GM18505 (cell line): ENCODE measurements around the gene STX8.

Experiments
- ATAC-seq: cut with Tn5 transposase; IDR thresholded peaks from one replicate; pipeline ENCODE4 v1.9.1; 2021; ENCODE audit not compliant: unreplicated experiment
- POLR2A ChIP-seq: IDR thresholded peaks from 4 replicates; pipeline ENCODE4 v1.6.1; 2011; ENCODE audit warnings: borderline replicate concordance; ENCODE audit not compliant: insufficient read depth, insufficient read length; ENCODE audit errors: extremely low read depth

The STX8 gene

GRCh38 chr17:9308069-9308468 is 267.6 kb downstream of the STX8 start:
- TF ChIP-seq POLR2A: no peak
- ATAC-seq: no peak

DNA sequence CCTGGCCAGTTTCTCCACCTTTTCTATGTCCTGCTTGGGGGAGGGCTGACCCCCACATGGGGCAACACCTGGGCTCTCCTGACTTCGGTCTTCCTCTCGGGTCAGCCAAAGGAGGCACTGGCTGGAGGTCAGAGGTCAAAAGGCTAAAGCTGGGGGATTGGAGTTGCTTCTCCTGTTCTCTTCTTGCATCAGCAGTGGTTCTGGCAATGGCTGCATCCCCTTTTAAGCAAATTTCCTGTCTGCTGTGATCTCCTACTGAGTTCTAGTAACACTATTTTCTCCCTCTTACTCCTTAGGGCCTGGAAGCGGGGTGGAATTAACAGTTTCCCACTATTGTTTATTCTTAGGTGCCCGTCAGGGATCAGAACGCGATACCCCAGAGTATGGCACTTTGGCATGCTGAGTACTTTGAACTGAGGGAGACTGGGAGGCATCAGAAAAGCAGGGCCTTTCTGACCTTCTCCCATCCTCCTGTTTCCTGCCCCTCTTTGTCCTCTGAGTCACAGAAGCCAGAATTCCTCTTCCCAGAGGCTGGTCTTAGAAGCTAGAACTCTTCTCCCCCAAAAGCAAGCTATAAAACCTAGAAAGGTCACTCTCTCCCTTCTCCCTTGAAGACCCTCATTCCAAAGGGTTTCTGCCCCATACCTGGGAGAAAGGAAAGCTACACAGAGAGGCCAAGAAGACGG is 268.2 kb downstream of the STX8 start:
- no peak for ATAC-seq
- no peak for TF ChIP-seq POLR2A

- no peak for TF ChIP-seq POLR2A
- no peak for ATAC-seq
These were observed 269.5 kb downstream of the STX8 start for GRCh38 chr17:9306086-9306485.

DNA sequence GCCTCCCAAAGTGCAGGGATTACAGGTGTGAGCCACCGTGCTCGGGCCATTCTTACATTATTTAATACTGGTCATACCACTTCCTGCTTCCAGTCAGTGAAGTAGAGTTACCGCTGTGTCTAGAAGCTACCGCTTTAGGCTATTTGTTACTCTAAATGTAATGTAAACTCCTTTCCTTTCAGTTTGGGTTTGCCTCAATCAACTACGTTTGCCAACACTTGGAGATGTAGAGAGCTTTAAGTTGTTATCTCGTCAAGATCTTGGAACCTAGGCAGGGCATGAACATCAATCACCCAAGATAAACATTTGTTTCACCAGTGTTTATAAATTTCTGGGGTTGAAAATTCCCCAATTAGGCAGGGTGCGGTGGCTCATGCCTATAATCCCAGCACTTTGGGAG is 275.9 kb downstream of the STX8 start:
- TF ChIP-seq POLR2A: no peak
- no peak for ATAC-seq

GRCh38 chr17:9298776-9299295 is 276.8 kb downstream of the STX8 start:
- no peak for TF ChIP-seq POLR2A
- no peak for ATAC-seq

DNA sequence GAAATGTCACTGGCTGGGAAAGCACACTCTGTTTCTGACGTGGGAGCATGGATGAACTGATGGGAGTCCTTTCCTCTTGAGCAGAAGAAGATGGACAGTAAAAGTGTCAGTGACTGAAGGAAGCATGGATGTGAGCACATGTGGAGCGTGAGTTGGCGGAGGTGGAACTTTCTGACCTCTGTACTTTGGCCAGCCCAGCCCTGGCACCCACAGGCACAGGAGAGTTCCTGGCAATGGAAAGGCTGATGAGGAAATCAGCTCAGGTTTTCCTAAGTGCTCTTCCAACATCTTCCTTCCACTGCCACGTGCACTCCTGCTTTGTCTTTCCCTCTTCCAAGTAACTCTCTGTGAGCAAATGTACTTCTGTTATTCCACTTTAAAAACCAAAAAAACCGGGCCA is 277.5 kb downstream of the STX8 start:
- ATAC-seq: no peak
- TF ChIP-seq POLR2A: no peak

DNA sequence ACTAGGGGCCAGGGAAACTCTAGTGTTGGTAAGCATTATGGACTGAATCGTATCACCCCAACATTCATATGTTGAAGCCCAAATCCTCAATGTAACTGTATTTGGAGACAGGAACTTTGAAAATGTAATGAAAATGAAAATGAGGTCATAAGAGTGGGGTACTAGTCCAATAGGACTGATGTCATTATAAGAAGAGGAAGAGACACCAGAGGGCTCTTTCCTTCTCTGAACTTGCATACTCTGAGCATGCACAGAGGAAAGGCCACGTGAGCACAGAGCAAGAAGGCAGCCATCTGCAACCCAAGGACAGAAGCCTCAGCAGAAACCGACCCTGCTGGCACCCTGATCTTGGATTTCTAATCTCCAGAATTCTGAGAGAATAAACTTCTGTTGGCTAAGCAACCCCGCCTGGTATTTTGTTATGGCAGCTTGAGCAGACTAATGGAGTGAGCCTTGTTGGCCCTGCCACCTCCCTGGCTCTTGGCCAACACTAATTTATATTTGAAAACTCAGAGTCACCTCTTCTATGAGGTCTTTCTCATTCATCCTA is 280.9 kb downstream of the STX8 start:
- no peak for TF ChIP-seq POLR2A
- no peak for ATAC-seq

DNA sequence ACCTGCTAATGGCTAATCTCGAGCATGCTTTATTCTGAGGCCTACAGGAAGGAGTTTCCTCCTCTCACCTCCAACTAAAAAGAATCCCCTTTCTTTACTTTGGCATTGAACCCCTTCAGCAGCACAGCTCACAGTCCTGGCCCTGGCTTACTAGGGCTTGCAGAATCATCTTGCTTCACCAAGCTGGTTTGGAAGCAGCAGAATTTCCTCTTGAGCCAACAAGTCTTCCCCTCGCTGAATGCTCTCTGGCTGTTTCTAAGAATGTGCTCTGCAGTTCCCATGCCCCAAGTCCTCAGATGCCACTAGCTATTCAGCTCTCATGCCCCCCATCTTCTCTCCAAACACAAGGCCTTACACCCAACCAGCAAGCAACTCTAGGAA is 283.1 kb downstream of the STX8 start:
- ATAC-seq: no peak
- no peak for TF ChIP-seq POLR2A

DNA sequence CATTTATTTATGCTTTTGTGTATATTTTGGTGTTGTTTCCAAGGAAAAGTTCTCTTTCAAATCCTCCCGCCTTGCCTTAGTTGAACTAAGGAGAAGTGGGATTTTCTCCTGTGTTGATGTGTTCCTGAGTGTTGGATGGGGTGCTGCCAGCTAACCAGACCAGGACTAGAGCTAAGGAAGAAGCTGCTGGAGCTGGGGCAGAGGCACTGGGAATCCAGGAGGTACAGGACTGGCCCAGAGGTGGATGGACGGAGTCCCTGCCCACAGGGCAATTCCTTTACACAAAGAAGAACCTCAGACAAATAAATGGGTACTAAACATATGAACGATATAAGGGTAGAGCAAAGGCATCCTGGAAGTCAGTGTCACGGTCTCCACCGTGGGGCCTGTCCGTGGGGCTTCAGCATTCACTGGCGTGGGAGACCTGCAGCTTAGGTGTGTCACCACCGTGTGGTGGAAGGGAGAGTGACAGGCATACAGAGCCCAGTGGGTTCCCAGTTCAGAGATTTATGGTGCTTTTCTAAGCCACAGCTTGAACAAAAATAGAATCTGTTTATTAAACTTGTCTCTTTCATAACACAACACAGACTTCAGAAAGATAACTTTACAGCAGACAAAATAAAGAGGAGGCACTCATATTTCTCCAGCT is 283.6 kb downstream of the STX8 start:
- no peak for TF ChIP-seq POLR2A
- no peak for ATAC-seq

GRCh38 chr17:9290226-9290613 is 285.4 kb downstream of the STX8 start:
- ATAC-seq: no peak
- no peak for TF ChIP-seq POLR2A

- TF ChIP-seq POLR2A: no peak
- ATAC-seq: no peak
These were observed 288.3 kb downstream of the STX8 start for GRCh38 chr17:9287306-9287705.

GRCh38 chr17:9286434-9286833 is 289.2 kb downstream of the STX8 start:
- no peak for TF ChIP-seq POLR2A
- no peak for ATAC-seq

DNA sequence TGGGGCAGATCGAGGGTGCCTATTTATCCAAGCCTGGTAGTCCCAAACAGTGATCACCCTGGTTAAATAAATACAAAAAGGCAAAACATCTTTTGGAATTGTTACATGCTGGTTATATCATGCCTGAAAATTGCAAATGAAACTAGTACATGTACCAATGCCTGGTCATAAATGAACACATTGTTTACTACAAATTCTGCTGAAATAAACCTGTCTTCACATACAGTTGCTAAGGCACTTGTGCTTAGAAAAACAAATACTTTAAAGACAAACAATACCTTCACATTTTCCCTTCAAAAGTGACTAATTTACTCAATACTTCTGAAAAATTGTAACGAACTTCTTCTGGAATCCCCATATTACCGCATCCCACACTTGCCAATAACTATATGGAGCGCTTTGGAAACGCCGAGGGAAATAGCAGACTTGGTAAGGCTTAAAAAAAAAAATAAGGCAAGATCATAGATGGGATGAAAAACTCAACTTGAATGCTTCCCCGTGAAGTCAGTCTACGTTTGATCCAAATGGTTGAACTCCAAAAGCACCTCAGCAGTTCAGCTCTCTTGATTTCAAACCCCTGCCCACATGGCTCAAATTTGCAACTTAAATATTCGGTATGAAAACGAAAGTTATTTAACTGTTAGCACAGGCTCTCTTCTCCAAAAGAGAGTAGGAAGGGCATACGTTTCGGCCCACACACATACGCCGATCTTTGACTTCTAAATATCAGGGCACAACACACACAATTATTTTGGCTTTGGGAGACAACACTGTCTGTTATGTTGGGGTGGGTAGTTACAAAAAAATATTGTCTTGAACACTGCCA is 289.8 kb downstream of the STX8 start:
- ATAC-seq: no peak
- TF ChIP-seq POLR2A: no peak
